Activated naive CD4-positive, alpha-beta T cell treated with anti-CD3 and anti-CD28 coated beads, Interleukin-2, amount 50 U/mL, for 72 hours (primary cell): ENCODE data around the gene MACROD2. TPM values are rescaled to one million over a fixed set of nuclear protein-coding genes. Genes with fewer than 3 reads are reported as not detected.
"Not testable (repeated sequence)": the region's sequence is repeated elsewhere in the genome, so short reads cannot be mapped to it uniquely, and the experiment has no call there.

Source experiments
- ATAC-seq, 2 donors: fragments of 150-1000 bp; cut with Tn5 transposase; 2 replicates each; pipeline ENCODE4 v1.10.0; 2021; ENCODE audit warnings: mild to moderate bottlenecking in 2 of 2, moderate library complexity in 2 of 2
- DNase-seq, 2 donors: peaks; one replicate each; pipeline ENCODE4 v3.0.0; 2021 to 2022; ENCODE audit warnings: low spot score in 2 of 2
- H3K27ac Mint-ChIP-seq, 2 donors: one replicate each; pipeline ENCODE4 v1.8.0; 2022; ENCODE audit warnings: mild to moderate bottlenecking in 2 of 2, mixed read lengths in 2 of 2
- H3K36me3 Mint-ChIP-seq, 2 donors: one replicate each; pipeline ENCODE4 v1.8.0; 2022; ENCODE audit warnings: mixed read lengths in 2 of 2
- H3K9me3 Mint-ChIP-seq, 2 donors: one replicate each; pipeline ENCODE4 v1.8.0; 2022; ENCODE audit warnings: mixed read lengths in 2 of 2
- total RNA-seq, 2 donors: library from RNA; stranded (reverse); gene quantifications; one replicate each; pipeline ENCODE4 v1.2.3, GENCODE V29; 2022

Gene MACROD2
- total RNA-seq, 2 donors from 2014 or later: not detected

- Mint-ChIP-seq H3K27ac (no peak overlapping the region), H3K9me3 (peaks cover 20 to 30% of the 10 kb centered on the region in 2 donors), H3K36me3 (peaks cover 6 to 17% of the 10 kb centered on the region in 2 donors)
- DNase-seq (no peak), ATAC-seq (no peak)
Observed at GRCh38 chr20:14986656-14987055, 991.3 kb downstream of the MACROD2 start.

GRCh38 chr20:14989535-14990290 lies 994.4 kb downstream of the MACROD2 start:
- no peak overlapping the region for H3K27ac Mint-ChIP-seq
- DNase-seq: no peak

DNA sequence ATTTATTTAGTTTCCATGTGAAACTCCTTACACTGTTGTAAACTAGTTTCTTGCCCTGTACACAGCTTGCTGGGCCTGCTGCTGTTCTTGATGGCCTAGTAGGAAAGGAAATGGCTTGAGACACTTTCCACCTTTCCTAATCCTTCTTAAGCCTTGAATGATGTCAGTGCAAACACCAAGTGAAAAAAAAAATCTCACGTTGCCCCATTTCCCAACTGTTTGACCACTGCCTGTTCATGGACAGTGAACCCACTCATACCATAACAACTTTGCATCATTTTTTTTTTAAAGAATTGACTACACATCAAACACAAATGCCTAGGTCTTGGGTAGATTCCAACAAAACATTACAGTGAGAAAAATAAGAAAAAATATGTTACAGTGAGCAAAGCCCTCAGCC lies 995.7 kb downstream of the MACROD2 start:
- H3K9me3 Mint-ChIP-seq: peaks cover 5 to 14% of the 10 kb centered on the region in 2 donors
- ATAC-seq (no peak), DNase-seq (no peak)
- H3K27ac Mint-ChIP-seq: no peak overlapping the region
- peaks cover 0 to 4% of the 10 kb centered on the region in 2 donors for H3K36me3 Mint-ChIP-seq

More at GRCh38 chr20:14989535-14990290, 994.4 kb downstream of the MACROD2 start:
- no peak for ATAC-seq
- Mint-ChIP-seq H3K36me3 (peaks cover 0 to 4% of the 10 kb centered on the region in 2 donors), H3K9me3 (peaks cover 5 to 9% of the 10 kb centered on the region in 2 donors)

DNA sequence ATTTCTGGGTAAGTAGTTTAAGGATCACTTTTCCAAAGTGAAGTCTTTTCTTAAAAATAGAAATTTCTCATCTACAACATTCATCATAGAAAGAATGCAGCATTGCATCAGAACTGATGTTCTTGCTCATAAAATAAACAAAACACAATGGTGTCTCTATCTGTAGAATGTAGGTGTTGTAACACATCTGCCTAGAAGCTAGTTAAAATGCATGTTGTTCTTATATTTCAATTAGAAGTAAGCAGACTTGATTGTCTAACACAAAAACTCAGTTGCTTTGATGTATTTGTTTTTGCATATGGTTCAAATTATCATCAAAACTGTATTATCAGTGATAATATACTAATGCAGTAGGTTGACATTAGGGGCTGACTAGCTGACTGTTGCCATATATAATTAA lies 996.8 kb downstream of the MACROD2 start:
- peaks cover 0 to 4% of the 10 kb centered on the region in 2 donors for H3K36me3 Mint-ChIP-seq

GRCh38 chr20:14992961-14993360 lies 997.6 kb downstream of the MACROD2 start:
- Mint-ChIP-seq H3K36me3 (peaks cover 0 to 4% of the 10 kb centered on the region in 2 donors), H3K27ac (no peak overlapping the region), H3K9me3 (peaks cover 5 to 14% of the 10 kb centered on the region in 2 donors)
- DNase-seq (no peak), ATAC-seq (no peak)

More for the DNA sequence above, 996.8 kb downstream of the MACROD2 start:
- H3K27ac Mint-ChIP-seq: no peak overlapping the region
- no peak for DNase-seq
- peaks cover 5 to 14% of the 10 kb centered on the region in 2 donors for H3K9me3 Mint-ChIP-seq
- ATAC-seq: no peak

GRCh38 chr20:14996883-14997672 lies 1001.8 kb downstream of the MACROD2 start:
- H3K9me3 Mint-ChIP-seq: peaks cover 4 to 8% of the 10 kb centered on the region in 2 donors
- no peak overlapping the region for H3K27ac Mint-ChIP-seq
- DNase-seq (no peak), ATAC-seq (no peak)
- H3K36me3 Mint-ChIP-seq: peaks cover 0 to 5% of the 10 kb centered on the region in 2 donors

GRCh38 chr20:14997791-14998190 lies 1002.5 kb downstream of the MACROD2 start:
- DNase-seq: no peak
- no peak for ATAC-seq
- H3K36me3 Mint-ChIP-seq: peaks cover 0 to 5% of the 10 kb centered on the region in 2 donors

DNA sequence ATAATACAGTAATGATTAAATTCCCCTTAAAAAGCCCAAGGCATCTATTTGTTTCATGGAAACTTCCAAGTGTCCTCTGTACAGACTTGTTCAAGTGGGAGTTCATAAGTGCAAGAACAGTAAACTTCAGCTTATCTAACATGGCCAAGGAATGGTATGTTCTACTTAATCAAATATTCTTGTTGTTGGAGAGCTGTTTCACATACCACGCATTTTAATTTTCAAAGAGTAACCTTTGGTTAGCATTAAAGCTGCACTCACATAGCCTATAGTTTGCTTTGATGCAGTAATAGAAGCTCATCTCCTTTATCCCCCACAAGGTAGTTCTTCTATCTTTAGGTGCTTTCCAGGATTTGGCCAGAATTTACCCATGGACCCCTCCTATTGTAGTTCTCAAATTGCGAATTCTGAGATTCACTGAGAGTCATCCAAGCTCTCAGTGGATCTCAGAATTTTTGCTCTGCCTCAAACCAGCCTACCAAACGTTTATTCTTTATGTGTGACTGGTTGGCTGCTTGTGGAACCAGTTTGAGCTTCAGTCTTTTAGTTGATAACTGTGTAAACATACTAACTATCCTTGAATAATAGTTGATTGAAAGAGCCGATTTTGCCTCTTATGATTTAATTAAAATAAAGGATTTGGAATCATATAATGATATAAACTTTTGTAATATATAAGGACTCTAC lies 1010.1 kb downstream of the MACROD2 start:
- no peak for DNase-seq
- Mint-ChIP-seq H3K36me3 (no peaks in the 10 kb centered on the region), H3K27ac (no peak overlapping the region), H3K9me3 (peaks cover 0 to 6% of the 10 kb centered on the region in 2 donors)
- no peak for ATAC-seq

More at GRCh38 chr20:14997791-14998190, 1002.5 kb downstream of the MACROD2 start:
- H3K27ac Mint-ChIP-seq: no peak overlapping the region
- H3K9me3 Mint-ChIP-seq: peaks cover 4 to 8% of the 10 kb centered on the region in 2 donors

- DNase-seq: no peak
- peaks cover 0 to 7% of the 10 kb centered on the region in 2 donors for H3K36me3 Mint-ChIP-seq
- H3K9me3 Mint-ChIP-seq: peaks cover 0 to 8% of the 10 kb centered on the region in 2 donors
- no peak overlapping the region for H3K27ac Mint-ChIP-seq
- no peak for ATAC-seq
Observed at GRCh38 chr20:15011631-15012030, 1016.3 kb downstream of the MACROD2 start.

- no peak overlapping the region for H3K27ac Mint-ChIP-seq
- ATAC-seq (no peak), DNase-seq (no peak)
- H3K36me3 Mint-ChIP-seq: peaks cover 0 to 9% of the 10 kb centered on the region in 2 donors
- peaks cover 0 to 8% of the 10 kb centered on the region in 2 donors for H3K9me3 Mint-ChIP-seq
Observed at GRCh38 chr20:15012566-15012965, 1017.2 kb downstream of the MACROD2 start.

DNA sequence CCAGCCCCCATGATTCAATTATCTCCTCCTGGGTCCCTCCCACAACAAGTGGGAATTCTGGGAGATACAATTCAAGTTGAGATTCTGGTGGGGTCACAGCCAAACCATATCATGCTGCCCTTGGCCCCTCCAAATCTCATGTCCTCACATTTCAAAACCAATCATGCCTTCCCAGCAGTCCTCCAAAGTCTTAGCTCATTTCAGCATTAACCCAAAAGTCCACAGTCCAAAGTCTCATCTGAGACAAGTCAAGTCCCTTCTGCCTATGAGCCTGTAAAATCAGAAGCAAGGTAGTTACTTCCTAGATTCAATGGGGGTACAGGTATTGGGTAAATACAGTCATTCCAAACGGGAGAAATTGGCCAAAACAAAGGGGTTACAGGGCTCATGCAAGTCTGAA lies 1021.6 kb downstream of the MACROD2 start:
- H3K27ac Mint-ChIP-seq, H3K36me3 Mint-ChIP-seq, H3K9me3 Mint-ChIP-seq, ATAC-seq, DNase-seq: not testable (repeated sequence)

DNA sequence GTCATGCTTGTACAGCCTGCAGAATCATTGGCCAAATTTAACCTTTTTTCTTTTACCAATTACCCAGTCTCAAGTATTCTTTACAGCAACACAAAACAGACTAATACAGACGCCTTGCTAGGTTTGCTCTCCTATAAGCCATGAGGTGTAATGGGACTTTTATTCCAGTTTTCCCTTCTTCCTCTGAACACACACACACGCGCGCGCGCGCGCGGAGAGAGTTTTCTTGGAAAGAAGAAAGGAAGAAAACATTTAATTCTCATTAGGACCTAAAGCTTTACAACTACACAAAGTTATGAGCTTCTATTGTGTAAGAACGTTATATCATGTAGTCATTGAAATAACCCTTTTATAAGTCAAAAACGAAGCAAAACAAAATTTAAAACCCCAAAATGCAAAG lies 1023.6 kb downstream of the MACROD2 start:
- peaks cover 0 to 9% of the 10 kb centered on the region in 2 donors for H3K36me3 Mint-ChIP-seq
- no peak for ATAC-seq
- DNase-seq: no peak
- H3K9me3 Mint-ChIP-seq: peaks cover 8 to 10% of the 10 kb centered on the region in 2 donors
- H3K27ac Mint-ChIP-seq: no peak overlapping the region

DNA sequence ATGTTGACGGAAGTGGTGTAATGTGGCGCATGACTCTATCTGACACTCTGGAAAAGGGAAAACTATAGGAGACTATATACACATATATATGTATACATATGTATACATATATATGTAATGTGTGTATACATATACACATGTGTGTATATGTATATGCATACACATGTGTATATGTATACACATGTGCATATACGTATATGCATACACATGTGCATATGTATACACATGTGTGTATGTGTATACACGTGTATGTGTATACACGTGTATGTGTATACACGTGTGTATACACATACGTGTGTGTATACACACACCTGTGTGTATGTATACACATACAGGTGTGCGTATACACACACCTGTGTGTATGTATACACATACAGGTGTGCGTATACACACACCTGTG lies 1025.5 kb downstream of the MACROD2 start:
- ATAC-seq (no peak), DNase-seq (no peak)
- H3K9me3 Mint-ChIP-seq: peaks cover 8 to 10% of the 10 kb centered on the region in 2 donors
- H3K36me3 Mint-ChIP-seq: peaks cover 0 to 9% of the 10 kb centered on the region in 2 donors
- H3K27ac Mint-ChIP-seq: no peak overlapping the region

DNA sequence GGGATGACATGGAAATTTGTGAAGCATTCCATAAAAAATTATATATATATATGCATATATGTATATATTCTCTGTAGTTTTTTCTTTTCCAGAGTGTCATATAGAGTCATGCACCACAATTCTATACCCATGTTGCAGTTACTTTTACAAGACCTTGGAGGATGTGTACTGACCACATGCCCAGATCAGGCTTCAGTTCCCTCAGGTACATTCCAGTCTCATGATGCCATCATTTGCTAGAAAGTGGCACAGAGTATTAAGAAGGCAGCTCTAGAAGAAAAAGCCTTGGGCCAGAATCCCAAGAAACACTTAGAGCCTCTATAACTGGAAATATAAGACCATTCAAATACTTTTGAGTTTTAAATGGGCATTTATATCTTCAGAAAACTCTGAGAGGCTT lies 1027.6 kb downstream of the MACROD2 start:
- Mint-ChIP-seq H3K27ac (no peak overlapping the region), H3K9me3 (peaks cover 8 to 9% of the 10 kb centered on the region in 2 donors), H3K36me3 (no peaks in the 10 kb centered on the region)
- no peak for DNase-seq
- no peak for ATAC-seq

DNA sequence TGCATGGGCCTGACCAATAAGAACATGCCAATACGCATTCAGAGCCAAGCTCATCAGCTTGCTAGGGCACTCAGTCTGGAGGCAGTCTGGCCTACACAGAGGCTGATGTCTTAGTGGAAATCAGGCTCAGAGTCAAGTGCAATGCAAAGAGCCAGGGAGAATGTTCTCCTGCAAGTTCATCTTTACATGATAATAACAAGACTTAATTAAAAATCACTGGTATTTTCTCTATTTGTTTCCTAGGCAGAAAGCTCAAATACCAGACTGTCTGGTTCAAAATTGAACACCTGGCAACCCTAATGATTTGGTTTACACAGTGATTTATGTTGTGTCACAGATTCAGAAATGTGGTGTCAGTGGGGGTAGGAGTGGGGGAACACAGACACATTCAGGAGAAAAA lies 1031.4 kb downstream of the MACROD2 start:
- no peak overlapping the region for H3K27ac Mint-ChIP-seq

DNA sequence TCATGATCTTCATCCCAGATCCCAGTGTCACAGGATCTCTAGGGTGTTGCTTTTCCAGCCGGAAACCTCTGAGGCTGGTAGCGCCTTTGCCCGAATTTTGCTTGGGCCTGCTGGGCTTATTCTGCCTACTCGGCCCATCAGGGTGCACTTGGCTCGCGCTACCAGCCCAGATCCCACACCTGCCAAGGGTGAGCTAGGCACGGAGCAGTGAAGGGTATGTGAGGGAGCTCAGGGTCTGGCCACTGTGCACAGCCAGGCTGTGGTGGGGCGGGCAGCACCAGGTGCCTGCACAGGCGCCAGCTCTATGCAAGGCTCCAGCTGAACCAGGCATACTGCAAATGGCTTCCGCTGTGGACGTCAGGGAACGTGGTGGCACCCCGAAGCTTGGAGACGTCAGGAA lies 1035.5 kb downstream of the MACROD2 start:
- Mint-ChIP-seq H3K36me3 (no peaks in the 10 kb centered on the region), H3K27ac (no peak overlapping the region), H3K9me3 (peaks cover 4 to 6% of the 10 kb centered on the region in 2 donors)
- ATAC-seq (no peak), DNase-seq (no peak)

More for the DNA sequence above, 1031.4 kb downstream of the MACROD2 start:
- ATAC-seq (no peak), DNase-seq (no peak)
- Mint-ChIP-seq H3K9me3 (peaks cover 4 to 11% of the 10 kb centered on the region in 2 donors), H3K36me3 (no peaks in the 10 kb centered on the region)
